Measurements from ENCODE around the gene CYBC1.
A peak's percentile ranks its signal among the peaks of the same experiment; 100 is the strongest.
"Not testable (repeated sequence)": the region's sequence is repeated elsewhere in the genome, so short reads cannot be mapped to it uniquely, and the experiment has no call there.

Gene CYBC1

GRCh38 chr17:82435601-82436583 lies 14.7 kb downstream of the CYBC1 start:
- DNase-seq (ENCODE audit: low read depth, low spot score) = no peak

- no peak for DNase-seq (ENCODE audit: low read depth, low spot score)
These were observed 15.4 kb downstream of the CYBC1 start for GRCh38 chr17:82435103-82435502.

- no peak for DNase-seq (ENCODE audit: low read depth, low spot score)
These were observed 16.4 kb downstream of the CYBC1 start for GRCh38 chr17:82434216-82434565.

- no peak for DNase-seq (ENCODE audit: low read depth, low spot score)
These were observed 16.9 kb downstream of the CYBC1 start for GRCh38 chr17:82433560-82434215.

GRCh38 chr17:82432017-82432416 lies 18.5 kb downstream of the CYBC1 start:
- no peak for DNase-seq (ENCODE audit: low read depth, low spot score)

GRCh38 chr17:82429824-82430223 lies 20.7 kb downstream of the CYBC1 start:
- no peak for DNase-seq (ENCODE audit: low read depth, low spot score)

GRCh38 chr17:82428546-82428945 lies 22.0 kb downstream of the CYBC1 start:
- no peak for DNase-seq (ENCODE audit: low read depth, low spot score)

GRCh38 chr17:82424863-82425159 lies 25.7 kb downstream of the CYBC1 start:
- DNase-seq (ENCODE audit: low read depth, low spot score) = no peak

GRCh38 chr17:82424001-82424862 lies 26.3 kb downstream of the CYBC1 start:
- DNase-seq (ENCODE audit: low read depth, low spot score) = no peak

- no peak for DNase-seq (ENCODE audit: low read depth, low spot score)
These were observed 31.0 kb downstream of the CYBC1 start for GRCh38 chr17:82419540-82419939.

- no peak for DNase-seq (ENCODE audit: low read depth, low spot score)
These were observed 32.3 kb downstream of the CYBC1 start, which contains the start of the genes HEXD and OGFOD3 for GRCh38 chr17:82418001-82418986. TSS of gene HEXD (plus strand) at chr17:82418347. CDS start at chr17:82419800, 1,453 bp downstream. TSS of gene OGFOD3 (minus strand) at chr17:82418586. CDS start at chr17:82418485, 101 bp downstream.

GRCh38 chr17:82416771-82417170 lies 33.8 kb downstream of the CYBC1 start:
- DNase-seq (ENCODE audit: low read depth, low spot score) = no peak

GRCh38 chr17:82416264-82416663 lies 34.3 kb downstream of the CYBC1 start:
- no peak for DNase-seq (ENCODE audit: low read depth, low spot score)

GRCh38 chr17:82415786-82416185 lies 34.8 kb downstream of the CYBC1 start:
- no peak for DNase-seq (ENCODE audit: low read depth, low spot score)

- no peak for DNase-seq (ENCODE audit: low read depth, low spot score)
These were observed 35.2 kb downstream of the CYBC1 start for GRCh38 chr17:82415336-82415735.

GRCh38 chr17:82414548-82415281 lies 35.8 kb downstream of the CYBC1 start:
- peak; percentile 42 for DNase-seq (ENCODE audit: low read depth, low spot score)

- DNase-seq (ENCODE audit: low read depth, low spot score) = no peak
These were observed 37.7 kb downstream of the CYBC1 start for GRCh38 chr17:82412535-82413520.

- not testable (repeated sequence) for DNase-seq (ENCODE audit: low read depth, low spot score)
These were observed 38.5 kb downstream of the CYBC1 start for GRCh38 chr17:82412081-82412480.

Measured in brain pericyte (primary cell).